Right renal pelvis (tissue), 4 donors: ENCODE results near the gene EML5. TPM values are rescaled to one million over a fixed set of nuclear protein-coding genes. Genes with fewer than 3 reads are reported as not detected.
A peak's percentile ranks its signal among the peaks of the same experiment; 100 is the strongest.

Experiments used
- DNase-seq, 4 donors: peaks; one replicate each; pipeline ENCODE4 v3.0.0-alpha.2; 2013; ENCODE audit warnings: low read depth in 4 of 4, low spot score in 3 of 4, missing footprints in 1 of 4
- polyA plus RNA-seq, 4 donors: library from polyadenylated mRNA; unstranded; fragments of 120-200 nt; gene quantifications; one replicate each; pipeline ENCODE4 v1.2.1, GENCODE V29; 2013; ENCODE audit not compliant: insufficient read length in 4 of 4

Gene EML5
- polyA plus RNA-seq, 4 donors, result 2.0 to 3.6 (median 2.7) TPM

DNA sequence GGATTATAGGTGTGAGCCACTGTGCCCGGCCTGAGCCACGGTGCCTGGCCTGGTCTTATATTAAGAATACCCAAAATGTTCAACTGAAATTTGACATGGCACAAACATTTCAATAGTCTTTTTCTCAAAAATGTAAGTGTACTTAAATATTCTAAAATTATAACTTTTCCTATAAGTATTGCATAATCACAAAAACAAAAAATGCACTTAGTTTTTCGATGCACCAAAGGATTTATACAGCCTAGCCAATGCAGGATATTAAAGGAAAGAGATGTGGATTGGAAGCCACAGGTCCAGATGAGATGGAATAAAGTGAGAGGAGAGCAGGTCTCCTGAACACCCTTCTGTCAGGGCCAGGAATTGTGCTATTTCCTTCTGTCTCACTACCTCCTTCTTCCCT, 167.1 kb downstream of the EML5 start:
- no peak for DNase-seq

DNA sequence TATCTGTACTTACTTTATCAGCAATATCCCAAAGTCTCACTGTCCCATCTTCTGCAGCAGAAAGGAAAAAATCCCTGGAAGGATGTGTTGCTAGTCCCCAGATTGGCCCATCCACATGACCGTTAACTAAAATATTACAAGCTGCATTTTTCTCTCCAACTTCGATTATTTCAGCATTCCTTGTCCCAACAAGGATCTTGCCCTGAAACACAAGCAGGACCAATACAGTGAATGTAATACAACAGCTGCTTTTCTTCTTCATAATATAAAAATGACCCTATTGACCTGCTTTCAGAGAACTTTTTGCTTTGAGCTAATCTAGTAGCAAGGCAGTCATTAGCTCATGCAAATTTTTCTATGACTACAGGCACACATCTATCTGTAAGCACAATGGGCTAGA, 171.7 kb downstream of the EML5 start:
- DNase-seq, result no peak

- DNase-seq, result no peak
Observed at GRCh38 chr14:88618476-88618875, 174.3 kb downstream of the EML5 start.

GRCh38 chr14:88617479-88617878, 175.3 kb downstream of the EML5 start:
- DNase-seq, result no peak

DNA sequence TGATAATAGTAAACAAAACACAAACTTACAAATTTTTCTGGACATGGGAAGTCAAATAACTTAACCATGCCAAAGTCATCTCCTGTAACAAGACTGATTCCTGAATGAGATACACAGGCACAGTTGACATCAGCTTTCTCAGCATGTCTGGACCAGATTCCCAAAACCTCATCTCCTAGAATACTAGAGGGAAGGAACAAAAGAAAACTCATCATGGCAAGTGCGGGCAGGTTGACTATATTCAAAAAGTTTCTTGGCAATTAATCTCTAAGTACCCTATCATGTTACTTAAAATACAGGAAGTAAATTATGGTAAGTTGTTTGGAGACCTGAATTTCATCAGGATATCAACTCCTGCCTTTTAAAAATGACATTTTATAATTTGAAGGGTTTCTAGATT, 176.1 kb downstream of the EML5 start:
- no peak for DNase-seq

- DNase-seq, result no peak
Observed at GRCh38 chr14:88614218-88614907, 178.4 kb downstream of the EML5 start.

DNA sequence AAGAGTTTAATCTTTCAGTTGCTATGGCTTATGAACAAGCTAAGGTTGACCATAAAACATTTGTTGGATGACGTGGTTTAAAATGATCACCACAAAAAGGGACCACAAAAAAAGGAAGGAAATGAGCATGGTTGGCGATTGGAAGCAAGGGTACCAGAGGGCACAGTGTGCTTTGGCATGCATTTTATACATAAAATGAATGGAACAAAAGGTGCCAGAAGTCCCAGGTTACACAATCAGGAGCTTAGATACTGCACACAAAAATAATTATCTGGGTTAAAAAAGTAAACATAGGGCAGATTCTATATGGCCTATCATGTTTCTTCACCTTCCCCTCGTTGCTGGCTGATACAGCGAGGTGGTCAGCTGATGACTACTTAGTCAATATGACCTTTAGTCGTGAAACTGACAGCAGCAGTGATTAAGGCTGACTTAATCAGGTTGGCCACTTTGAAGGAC, 179.2 kb downstream of the EML5 start:
- DNase-seq, result no peak

DNA sequence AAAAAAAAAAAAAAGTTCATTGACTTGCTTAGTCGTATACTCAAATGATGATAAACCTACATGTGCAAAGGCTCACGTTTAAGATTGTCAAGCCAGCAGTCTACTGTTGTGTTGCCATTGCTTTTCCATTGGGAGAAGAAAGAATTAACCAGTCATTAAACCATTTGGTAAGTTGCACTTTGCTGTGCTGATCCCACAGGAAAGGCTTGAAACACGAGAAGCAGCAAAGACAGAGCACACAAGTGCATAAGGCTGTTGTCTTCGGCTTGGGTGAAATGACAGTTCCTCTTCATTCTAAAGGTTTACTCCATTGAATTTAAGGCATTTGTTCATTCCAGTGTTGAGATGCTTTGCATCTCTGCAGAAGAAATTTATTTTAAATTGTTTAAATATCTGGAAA, 179.8 kb downstream of the EML5 start:
- DNase-seq, result no peak

- no peak for DNase-seq
Observed at GRCh38 chr14:88611878-88612277, 180.9 kb downstream of the EML5 start.

GRCh38 chr14:88607829-88608228, 184.9 kb downstream of the EML5 start:
- no peak for DNase-seq

- no peak for DNase-seq
Observed at GRCh38 chr14:88605594-88605993, 187.2 kb downstream of the EML5 start.

GRCh38 chr14:88604212-88604611, 188.5 kb downstream of the EML5 start:
- DNase-seq, result no peak

GRCh38 chr14:88599761-88600439, 192.9 kb downstream of the EML5 start:
- no peak for DNase-seq

- DNase-seq, result peak in 1 of 4 donors; percentile 8
Observed at GRCh38 chr14:88599326-88599725, 193.4 kb downstream of the EML5 start.

GRCh38 chr14:88598097-88598675, 194.6 kb downstream of the EML5 start:
- no peak for DNase-seq

DNA sequence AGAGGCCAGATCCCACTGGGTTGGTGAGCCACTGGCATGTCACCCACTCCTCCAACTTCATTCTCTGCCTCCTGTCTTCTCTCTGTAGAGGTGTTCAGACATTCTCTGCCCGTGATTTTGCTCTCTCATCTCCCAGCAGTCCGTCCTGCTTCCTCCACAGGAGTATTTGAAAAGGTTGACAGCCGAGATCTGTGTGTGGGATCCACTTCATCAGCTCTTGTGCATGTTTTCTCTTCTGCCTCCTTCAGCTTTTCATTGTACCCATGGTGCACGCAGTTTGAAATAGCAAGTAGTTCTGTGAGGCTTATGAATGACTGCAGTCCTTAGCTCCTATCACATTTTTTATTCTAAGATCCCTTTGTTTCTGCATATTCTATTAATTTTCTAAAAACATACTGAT, 195.2 kb downstream of the EML5 start:
- no peak for DNase-seq

- DNase-seq, result no peak
Observed at GRCh38 chr14:88597038-88597437, 195.7 kb downstream of the EML5 start.

DNA sequence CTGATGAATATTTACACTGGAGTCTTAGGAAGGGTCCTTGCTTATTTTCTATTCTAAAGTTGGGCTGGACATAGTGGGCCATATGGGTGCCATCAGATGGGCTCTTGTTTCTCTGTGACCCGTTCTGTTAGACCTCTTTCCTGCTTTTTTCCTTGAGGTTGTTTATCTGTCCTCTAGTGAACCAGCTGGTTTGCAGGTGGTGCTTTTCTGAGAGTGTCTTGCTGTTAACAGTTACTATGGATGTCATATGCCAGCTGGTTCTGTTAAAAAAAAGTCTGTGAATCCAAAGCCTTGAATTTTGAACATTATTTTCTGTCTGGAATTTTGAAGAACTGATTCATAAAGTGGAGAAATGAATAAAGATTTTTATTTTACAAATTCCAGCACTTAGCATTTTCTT, 200.7 kb downstream of the EML5 start:
- peak in 3 of 4 donors; percentile 16 to 26 (median 20) for DNase-seq

DNA sequence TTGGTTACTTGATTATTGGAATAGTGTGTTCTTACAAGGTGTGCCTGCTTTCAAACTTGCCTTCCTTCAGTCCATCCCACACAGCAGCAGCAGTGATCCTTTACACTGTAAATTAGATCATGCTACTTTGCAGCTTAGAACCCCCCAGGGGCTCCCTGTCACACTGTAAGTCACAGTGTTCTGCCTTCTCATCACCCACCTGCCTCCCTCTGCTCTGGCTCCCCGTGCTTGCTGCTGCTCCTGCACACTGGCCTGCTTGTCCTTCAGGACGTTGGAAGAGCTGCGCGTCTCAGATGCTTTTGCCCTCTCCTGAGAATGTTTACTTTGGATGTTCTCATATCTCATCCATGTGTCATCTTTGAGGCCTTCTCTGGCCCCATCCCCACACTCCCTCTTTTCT, 202.6 kb downstream of the EML5 start:
- no peak for DNase-seq

GRCh38 chr14:88588081-88588480, 204.7 kb downstream of the EML5 start:
- no peak for DNase-seq

GRCh38 chr14:88584451-88584850, 208.3 kb downstream of the EML5 start:
- DNase-seq, result no peak

DNA sequence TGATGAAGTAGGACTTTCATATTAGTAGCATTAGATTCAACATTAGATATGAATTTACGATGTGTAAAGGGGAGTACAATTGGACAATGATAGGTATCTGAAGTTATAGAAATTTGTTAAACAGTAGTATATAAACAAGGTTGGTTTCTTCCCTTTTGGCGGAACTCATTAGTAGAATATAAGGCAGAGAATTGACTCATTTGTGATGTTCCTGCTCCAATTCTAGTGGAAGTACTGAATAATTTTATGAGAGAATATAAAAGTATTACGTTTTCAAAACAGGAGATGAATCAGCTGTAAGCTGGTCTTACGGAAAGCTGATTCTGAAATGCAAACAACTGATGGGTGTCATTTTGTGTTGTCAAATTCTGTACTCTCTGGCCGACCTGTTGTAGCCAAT, 216.5 kb downstream of the EML5 start:
- DNase-seq, result no peak
